NB4 (cell line): Measurements from ENCODE around the gene HRH2.
A peak's percentile ranks its signal among the peaks of the same experiment; 100 is the strongest.

ENCODE experiments used
- DNase-seq: peaks from one replicate; pipeline ENCODE4 v3.0.0; 2010; ENCODE audit warnings: low read depth
- H3K4me3 ChIP-seq: one replicate; pipeline ENCODE4 v1.5.1; 2011; ENCODE audit warnings: mild to moderate bottlenecking, low read depth, low read length, moderate library complexity
- CTCF ChIP-seq: IDR thresholded peaks from one replicate; pipeline ENCODE4 v1.5.1; 2012; ENCODE audit warnings: low read depth, low read length
- MAX ChIP-seq: IDR thresholded peaks from 2 replicates; pipeline ENCODE4 v1.6.1; 2011; ENCODE audit warnings: low read depth, low read length
- MYC ChIP-seq: IDR thresholded peaks from 2 replicates; pipeline ENCODE4 v1.6.1; 2011; ENCODE audit warnings: low read depth, low read length
- POLR2A ChIP-seq: IDR thresholded peaks from 2 replicates; pipeline ENCODE4 v1.6.1; 2011; ENCODE audit warnings: mild to moderate bottlenecking; ENCODE audit not compliant: insufficient read length; ENCODE audit errors: extremely low read depth

Gene HRH2

DNA sequence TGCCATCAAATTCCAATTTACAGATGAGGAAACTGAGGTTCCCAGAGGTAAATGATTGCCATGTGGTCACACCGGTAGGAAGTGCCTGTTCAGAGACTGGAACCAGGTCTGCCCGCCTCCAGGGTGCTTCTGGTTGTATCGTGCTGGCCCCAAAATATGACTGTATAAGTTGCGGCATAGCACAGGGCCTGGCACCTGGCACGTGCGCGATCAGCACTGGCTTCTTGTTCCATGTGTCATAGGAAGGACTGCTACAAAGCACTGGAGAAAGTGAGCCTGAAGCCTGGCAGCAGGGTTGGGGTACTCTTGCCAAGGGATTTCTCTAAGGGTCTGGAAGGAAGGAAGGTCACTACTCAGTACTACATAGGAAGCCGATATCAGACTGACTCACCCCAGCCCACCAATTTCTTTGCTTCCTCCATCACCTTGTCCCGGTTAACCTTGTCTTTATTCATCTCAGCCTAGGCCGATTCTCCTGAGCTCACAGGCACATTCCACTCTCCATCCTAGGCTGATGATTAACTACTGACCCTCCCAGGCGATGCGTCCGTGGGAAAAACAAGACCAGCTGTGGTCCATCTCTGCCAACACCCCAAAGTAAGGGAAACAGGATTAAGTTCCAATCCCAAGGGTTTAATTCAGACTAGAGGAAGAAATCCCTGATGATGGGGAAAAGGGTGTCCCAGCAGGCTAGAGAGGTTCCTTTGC is 1.8 kb downstream of the HRH2 start:
- TF ChIP-seq POLR2A = no peak
- no peak for TF ChIP-seq MAX
- H3K4me3 ChIP-seq = peak overlapping the region; percentile 72
- DNase-seq = no peak

DNA sequence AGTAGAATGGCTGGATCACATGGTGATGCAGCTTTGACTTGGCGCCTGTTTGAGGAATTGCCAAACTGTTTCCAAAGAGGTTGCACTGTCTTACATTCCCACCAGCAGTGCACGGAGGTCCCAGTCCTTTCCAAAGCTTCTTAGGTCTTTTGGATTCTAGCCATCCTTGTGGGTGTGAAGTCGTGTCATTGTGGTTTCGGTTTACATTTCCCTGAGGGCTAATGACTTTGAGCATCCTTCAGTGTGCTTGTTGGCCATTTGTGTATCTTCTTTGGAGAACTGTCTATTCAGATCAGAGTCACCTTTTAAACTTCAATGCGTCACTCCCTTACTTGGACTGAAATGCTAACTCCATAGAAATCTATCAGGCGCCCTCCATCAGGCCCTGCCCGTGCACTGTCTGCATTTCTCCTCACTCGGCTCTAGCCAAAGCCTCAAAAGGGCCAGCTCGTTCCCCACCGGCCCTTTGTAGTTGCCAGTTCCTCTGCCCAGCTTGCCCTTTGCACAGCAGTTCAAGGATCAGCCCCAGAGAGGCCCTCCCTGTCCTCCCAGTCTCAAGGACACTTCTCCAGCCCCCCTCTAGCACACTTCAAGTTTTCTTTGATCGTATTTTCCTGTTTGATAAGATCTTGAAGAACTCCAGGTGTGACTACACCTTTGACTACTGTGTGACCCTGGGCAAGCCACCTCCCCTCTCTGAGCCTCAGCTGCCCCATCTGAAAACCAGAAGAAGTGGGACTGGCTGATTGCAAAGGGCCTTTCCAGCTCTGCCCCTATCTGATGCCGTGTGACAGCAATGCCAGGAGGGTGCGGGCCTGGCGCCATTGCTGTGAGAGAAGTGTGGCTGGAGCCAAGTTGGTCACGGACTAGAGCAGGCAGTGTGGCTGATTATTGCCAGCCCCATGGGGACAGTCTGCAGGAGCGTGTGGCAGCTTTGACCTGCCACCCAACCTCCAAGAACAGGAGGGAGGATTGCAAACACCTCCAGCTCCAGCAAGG is 5.6 kb downstream of the HRH2 start:
- no peak overlapping the region for H3K4me3 ChIP-seq
- DNase-seq = peak; percentile 55
- TF ChIP-seq MYC = no peak
- TF ChIP-seq CTCF = no peak
- no peak for TF ChIP-seq POLR2A
- no peak for TF ChIP-seq MAX

DNA sequence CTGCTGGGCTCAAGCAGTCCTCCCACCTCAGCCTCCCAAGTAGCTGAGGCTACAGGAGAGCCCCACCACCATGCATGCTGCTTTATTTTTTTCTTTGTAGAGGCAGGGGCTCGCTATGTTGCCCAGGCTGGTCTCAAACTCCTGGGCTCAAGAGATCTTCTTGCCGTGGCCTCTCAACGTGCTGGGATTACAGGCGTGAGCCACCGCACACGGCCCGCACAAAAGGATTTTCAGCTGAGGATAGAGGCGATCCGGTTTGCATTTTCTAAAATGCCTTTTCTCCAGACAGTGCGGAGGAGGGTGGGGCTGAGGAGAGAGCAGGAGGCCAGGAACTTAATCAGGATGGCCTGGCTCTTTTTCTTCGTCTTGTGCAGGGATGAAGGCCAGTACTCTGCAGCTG is 6.9 kb downstream of the HRH2 start:
- no peak for TF ChIP-seq MYC
- no peak for TF ChIP-seq CTCF
- TF ChIP-seq POLR2A = no peak
- no peak for TF ChIP-seq MAX
- H3K4me3 ChIP-seq = no peak overlapping the region
- DNase-seq = no peak

DNA sequence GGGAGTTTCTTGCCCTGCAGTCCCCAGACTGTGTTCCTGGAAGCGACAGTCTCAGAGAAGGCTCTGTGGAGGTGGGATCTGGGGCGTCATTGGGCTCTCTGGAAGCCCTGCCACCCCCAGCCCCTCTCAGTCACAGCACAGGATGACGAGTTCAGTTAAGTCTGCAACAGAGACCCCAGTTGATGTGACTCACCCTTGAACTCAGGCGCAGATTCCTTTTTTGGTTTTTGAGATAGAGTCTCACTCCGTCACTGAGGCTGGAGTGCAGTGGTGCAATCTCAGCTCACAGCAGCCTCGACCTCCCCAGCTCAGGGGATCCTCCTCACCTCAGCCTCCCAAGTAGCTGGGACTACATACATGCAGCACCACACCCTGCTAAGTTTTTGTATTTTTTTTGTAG is 8.3 kb downstream of the HRH2 start:
- DNase-seq = no peak
- no peak overlapping the region for H3K4me3 ChIP-seq
- TF ChIP-seq MAX = no peak

DNA sequence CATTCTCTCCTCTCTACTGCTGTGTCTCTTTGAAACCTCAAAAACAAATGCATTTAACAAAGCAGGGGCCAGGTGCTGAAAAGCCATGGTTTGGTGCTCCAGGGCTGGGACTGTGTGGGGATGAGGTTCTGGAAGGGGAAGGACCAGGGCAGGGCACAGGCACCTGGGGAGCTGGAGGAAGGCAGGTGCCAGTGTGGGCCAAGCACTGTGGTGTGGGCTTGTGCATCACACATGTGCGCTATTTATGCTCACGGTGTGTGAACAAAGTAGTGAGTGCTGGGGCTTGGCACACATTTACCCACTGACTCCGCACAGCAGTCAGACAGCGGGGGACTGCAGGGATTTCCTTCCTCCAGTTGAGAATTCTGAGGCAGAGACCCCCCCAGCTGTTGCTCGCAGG is 10.1 kb downstream of the HRH2 start:
- TF ChIP-seq POLR2A (no peak), MYC (no peak), CTCF (no peak), MAX (no peak)
- H3K4me3 ChIP-seq = no peak overlapping the region

GRCh38 chr5:175670372-175670771 is 12.5 kb downstream of the HRH2 start:
- no peak for TF ChIP-seq MYC
- TF ChIP-seq MAX = no peak
- no peak for TF ChIP-seq CTCF
- no peak overlapping the region for H3K4me3 ChIP-seq
- no peak for DNase-seq

More for the DNA sequence above, 10.1 kb downstream of the HRH2 start:
- no peak for DNase-seq
